K562 (cell line): ENCODE data around the gene KCNK7. TPM values are rescaled to one million over a fixed set of nuclear protein-coding genes. Genes with fewer than 3 reads are reported as not detected.

Source experiments
- C11orf30 ChIP-seq: fragments of 450-650 bp; IDR thresholded peaks from 2 replicates; pipeline ENCODE4 v1.6.1; 2016; ENCODE audit warnings: low read depth, mild to moderate bottlenecking
- CREB1 ChIP-seq, 2 experiments: sonication (generic) in 1 of 2; formaldehyde crosslinking in 1 of 2; IDR thresholded peaks; 2 replicates each; pipeline versions ENCODE4 v1.6.1 to v1.8.0; 2012 to 2022; ENCODE audit warnings: inconsistent platforms in 1 of 2, mild to moderate bottlenecking in 1 of 2, missing genetic modification reagents in 1 of 2, moderate library complexity in 1 of 2
- DPF2 ChIP-seq: fragments of 450-650 bp; IDR thresholded peaks from 2 replicates; pipeline ENCODE4 v1.6.1; 2016
- EP400 ChIP-seq: fragments of 450-650 bp; IDR thresholded peaks from 2 replicates; pipeline ENCODE4 v1.6.1; 2017; ENCODE audit warnings: antibody characterized with exemption, mild to moderate bottlenecking, moderate library complexity
- FOSL1 ChIP-seq: fragments of 200-800 bp; sonication (Bioruptor generic); conservative IDR thresholded peaks from 2 replicates; pipeline ENCODE4 v1.6.1; 2016; ENCODE audit warnings: missing genetic modification characterization, missing compliant biosample characterization
- MBD2 ChIP-seq: sonication (generic); IDR thresholded peaks from 2 replicates; pipeline ENCODE4 v1.6.1; 2016; ENCODE audit warnings: low read depth, borderline replicate concordance
- NKRF ChIP-seq: fragments of 450-650 bp; IDR thresholded peaks from 2 replicates; pipeline ENCODE4 v1.6.1; 2016; ENCODE audit warnings: borderline replicate concordance
- REST ChIP-seq, 2 experiments: fragments of 450-650 bp; formaldehyde crosslinking in 1 of 2; IDR thresholded peaks; 2 replicates each; pipeline versions ENCODE4 v1.4.0 to v1.6.1; 2014 to 2020; ENCODE audit warnings: mild to moderate bottlenecking in 2 of 2, borderline replicate concordance in 1 of 2, low read depth in 1 of 2
- SMAD1 ChIP-seq: fragments of 150-350 bp; IDR thresholded peaks from 2 replicates; pipeline ENCODE4 v1.6.1; 2014; ENCODE audit warnings: low read length, low read depth; ENCODE audit not compliant: partially characterized antibody
- SUPT5H ChIP-seq: fragments of 450-650 bp; IDR thresholded peaks from 2 replicates; pipeline ENCODE4 v1.6.1; 2016
- ZKSCAN1 ChIP-seq: fragments of 150-350 bp; IDR thresholded peaks from 2 replicates; pipeline ENCODE4 v1.6.1; 2016; ENCODE audit warnings: low read depth, low read length
- ZNF511 ChIP-seq: sonication (generic); formaldehyde crosslinking; IDR thresholded peaks from 2 replicates; pipeline ENCODE4 v1.8.0; 2022; ENCODE audit warnings: mild to moderate bottlenecking, missing genetic modification reagents
- ZNF57 ChIP-seq: fragments of 450-650 bp; formaldehyde crosslinking; IDR thresholded peaks from 2 replicates; pipeline ENCODE4 v1.4.0; 2020; ENCODE audit warnings: mild to moderate bottlenecking, moderate library complexity
- ZNF655 ChIP-seq: fragments of 250-450 bp; sonication (Bioruptor Pico); IDR thresholded peaks from 2 replicates; pipeline ENCODE4 v1.5.0; 2021
- ZNF830 ChIP-seq: fragments of 250-450 bp; sonication (Bioruptor Pico); IDR thresholded peaks from 2 replicates; pipeline ENCODE4 v1.5.0; 2021; ENCODE audit warnings: mild to moderate bottlenecking
- polyA plus RNA-seq, 8 experiments: library from polyadenylated mRNA; depleted of rRNA in 4 of 8; stranded (reverse) in 5 of 8; unstranded in 3 of 8; fragments of >200 nt; fragmentation: Nextera tagmentation in 2 of 8; fragmentation: Illumina TruSeq in 1 of 8; extraction: Ambion mirVana in 2 of 8; extraction: Trizol in 1 of 8; gene quantifications; 2 replicates each; pipeline versions ENCODE4 v1.2.1 to v1.2.3, GENCODE V29; 2011 to 2014; ENCODE audit warnings: inconsistent platforms in 1 of 8, missing spikeins in 1 of 8
- total RNA-seq, 7 experiments: library from RNA; depleted of rRNA in 6 of 7; stranded (reverse); fragments of >200 nt in 6 of 7; fragmentation: Illumina TruSeq in 2 of 7; extraction: Trizol in 2 of 7; gene quantifications; 2 replicates each; pipeline versions ENCODE4 v1.2.1 to v1.2.3, GENCODE V29; 2011 to 2021; ENCODE audit warnings: low replicate concordance in 1 of 7

KCNK7 gene
- total and polyA plus RNA-seq, 9 of the 15 experiments (the other 6 are each of a cell fraction or from before 2014, with no cell fraction given) = 0.07 to 0.40 TPM; not detected in 7

- peak; percentile 17; the same call in 1 of the 2 replicates for TF ChIP-seq NKRF
- no peak for TF ChIP-seq ZNF57 (CRISPR knock-in tag)
- 0 out of 2 replicates have a peak, but pooled peaks have one; percentile 10 for TF ChIP-seq DPF2
- TF ChIP-seq SUPT5H = peak; percentile 51
- TF ChIP-seq ZNF830 (CRISPR knock-in tag) = 0 out of 2 replicates have a peak, but pooled peaks have one; percentile 60
- peak; percentile 13 for TF ChIP-seq FOSL1 (tag)
- no peak for TF ChIP-seq CREB1 (IDR thresholded peaks at IDR 0.05)
- TF ChIP-seq CREB1 (CRISPR knock-in tag; IDR thresholded peaks at IDR 0.05) = 0 out of 2 replicates have a peak, but pooled peaks have one; percentile 5
- no peak for TF ChIP-seq C11orf30
- TF ChIP-seq ZKSCAN1 = 0 out of 2 replicates have a peak, but pooled peaks have one; percentile 16
- TF ChIP-seq EP400 = 0 out of 2 replicates have a peak, but pooled peaks have one; percentile 0
- 0 out of 2 replicates have a peak, but pooled peaks have one; percentile 8 for TF ChIP-seq MBD2
- TF ChIP-seq ZNF655 (CRISPR knock-in tag) = no peak
- TF ChIP-seq REST (IDR thresholded peaks at IDR 0.05; ENCODE audit: borderline replicate concordance) = no peak
- 0 out of 2 replicates have a peak, but pooled peaks have one; percentile 26 for TF ChIP-seq REST (CRISPR knock-in tag; IDR thresholded peaks at IDR 0.05; ENCODE audit: low read depth)
- TF ChIP-seq SMAD1 = no peak
- no peak; the same call in 1 of the 2 replicates for TF ChIP-seq ZNF511 (CRISPR knock-in tag)
These were observed 19.9 kb downstream of the KCNK7 start, which contains the start of gene EHBP1L1 (continued) for GRCh38 chr11:65575568-65576231.
